HCT116 (cell line): ENCODE measurements around the gene USP36.

Experiments
- CEBPB ChIP-seq: IDR thresholded peaks from 2 replicates; pipeline ENCODE4 v1.6.1; 2012; ENCODE audit warnings: low read depth
- ELF1 ChIP-seq: IDR thresholded peaks from 2 replicates; pipeline ENCODE4 v1.6.1; 2012; ENCODE audit warnings: low read depth, borderline replicate concordance
- POLR2A ChIP-seq: IDR thresholded peaks from 2 replicates; pipeline ENCODE4 v1.7.0; 2011; ENCODE audit warnings: borderline replicate concordance; ENCODE audit not compliant: insufficient read depth, insufficient read length; ENCODE audit errors: extremely low read depth
- POLR2AphosphoS5 ChIP-seq: IDR thresholded peaks from 2 replicates; pipeline ENCODE4 v1.6.1; 2011; ENCODE audit warnings: mild to moderate bottlenecking, low read depth, low read length, moderate library complexity
- SIN3A ChIP-seq: IDR thresholded peaks from 2 replicates; pipeline ENCODE4 v1.6.1; 2012; ENCODE audit warnings: low read depth
- SRF ChIP-seq: IDR thresholded peaks from 2 replicates; pipeline ENCODE4 v1.6.1; 2012; ENCODE audit warnings: low read depth
- YY1 ChIP-seq: IDR thresholded peaks from 2 replicates; pipeline ENCODE4 v1.6.1; 2011; ENCODE audit warnings: low read length, low read depth, moderate library complexity, mild to moderate bottlenecking; ENCODE audit not compliant: insufficient replicate concordance; ENCODE audit errors: extremely low read depth
- ZFX ChIP-seq: fragments of 450-650 bp; IDR thresholded peaks from 2 replicates; pipeline ENCODE4 v1.6.1; 2017
- TF ChIP-seq, protein P1 (sequence below), 3 experiments: fragments of 200-600 bp in 1 of 3; sonication (generic) in 1 of 3; IDR thresholded peaks in 2 of 3; conservative IDR thresholded peaks in 1 of 3; 2 replicates each; pipeline ENCODE4 v1.5.1; 2012 to 2017; ENCODE audit warnings: low read depth in 2 of 3, low read length in 2 of 3, antibody characterized with exemption in 1 of 3, borderline replicate concordance in 1 of 3, control low read depth in 1 of 3, mild to moderate bottlenecking in 1 of 3, mixed read lengths in 1 of 3, mixed run types in 1 of 3, moderate library complexity in 1 of 3; ENCODE audit not compliant: insufficient read depth in 1 of 3

DNA sequence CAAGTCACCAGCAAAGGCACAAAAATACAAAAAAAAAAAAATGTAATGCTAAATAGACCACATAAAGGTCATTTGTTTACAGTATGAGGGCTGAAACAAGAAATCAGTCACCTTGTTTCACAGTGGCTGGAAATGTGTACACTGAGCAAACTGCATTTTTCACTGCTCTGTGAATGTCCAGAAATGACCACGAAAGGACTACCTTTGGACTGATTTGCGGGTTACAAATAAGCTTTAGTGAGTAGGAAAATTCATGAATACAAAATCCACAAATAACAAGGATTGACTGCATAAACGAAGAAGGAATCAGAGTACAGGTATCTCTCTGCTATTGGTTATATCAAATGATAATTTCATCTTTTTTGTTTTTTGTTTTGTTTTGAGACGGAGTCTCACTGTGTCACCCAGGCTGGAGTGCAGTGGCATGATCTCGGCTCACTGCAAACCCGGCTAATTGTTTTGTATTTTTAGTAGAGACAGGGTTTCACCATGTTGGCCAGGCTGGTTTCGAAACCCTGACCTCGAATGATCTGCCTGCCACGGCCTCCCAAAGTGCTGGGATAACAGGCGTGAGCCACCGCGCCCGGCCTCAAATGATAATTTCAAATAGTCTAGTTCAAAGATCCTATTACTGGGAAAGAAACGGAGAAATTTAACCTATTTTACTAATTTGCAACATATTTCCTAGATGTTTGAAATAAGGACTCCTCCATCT is 89.0 kb downstream of the USP36 start:
- no peak for TF ChIP-seq SIN3A
- TF ChIP-seq, protein P1, sequence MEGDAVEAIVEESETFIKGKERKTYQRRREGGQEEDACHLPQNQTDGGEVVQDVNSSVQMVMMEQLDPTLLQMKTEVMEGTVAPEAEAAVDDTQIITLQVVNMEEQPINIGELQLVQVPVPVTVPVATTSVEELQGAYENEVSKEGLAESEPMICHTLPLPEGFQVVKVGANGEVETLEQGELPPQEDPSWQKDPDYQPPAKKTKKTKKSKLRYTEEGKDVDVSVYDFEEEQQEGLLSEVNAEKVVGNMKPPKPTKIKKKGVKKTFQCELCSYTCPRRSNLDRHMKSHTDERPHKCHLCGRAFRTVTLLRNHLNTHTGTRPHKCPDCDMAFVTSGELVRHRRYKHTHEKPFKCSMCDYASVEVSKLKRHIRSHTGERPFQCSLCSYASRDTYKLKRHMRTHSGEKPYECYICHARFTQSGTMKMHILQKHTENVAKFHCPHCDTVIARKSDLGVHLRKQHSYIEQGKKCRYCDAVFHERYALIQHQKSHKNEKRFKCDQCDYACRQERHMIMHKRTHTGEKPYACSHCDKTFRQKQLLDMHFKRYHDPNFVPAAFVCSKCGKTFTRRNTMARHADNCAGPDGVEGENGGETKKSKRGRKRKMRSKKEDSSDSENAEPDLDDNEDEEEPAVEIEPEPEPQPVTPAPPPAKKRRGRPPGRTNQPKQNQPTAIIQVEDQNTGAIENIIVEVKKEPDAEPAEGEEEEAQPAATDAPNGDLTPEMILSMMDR (IDR thresholded peaks at IDR 0.05 in 2 of 3, conservative IDR thresholded peaks at IDR 0.05 in 1 of 3; ENCODE audit: borderline replicate concordance in 1 of 3, insufficient read depth in 1 of 3, low read depth in 2 of 3, low read length in 2 of 3): no peak
- no peak for TF ChIP-seq POLR2A
- no peak for TF ChIP-seq ELF1
- no peak for TF ChIP-seq CEBPB
- no peak for TF ChIP-seq SRF
- TF ChIP-seq YY1: no peak
- no peak for TF ChIP-seq ZFX
- TF ChIP-seq POLR2AphosphoS5: no peak
